GM18951 (cell line): ENCODE results near the gene KCNG1.

ENCODE experiments used
- POLR2A ChIP-seq: IDR thresholded peaks from 4 replicates; pipeline ENCODE4 v1.6.1; 2011; ENCODE audit warnings: mild to moderate bottlenecking; ENCODE audit not compliant: insufficient read length, insufficient read depth; ENCODE audit errors: extremely low read depth
- in situ Hi-C: fragments of 300-500 bp; cut with MboI; formaldehyde crosslinking; loops from one replicate; pipeline ENCODE4 v1.12.0; 2022; ENCODE audit warnings: low sequenced_read_pairs, mixed read lengths, inconsistent platforms; ENCODE audit not compliant: unreplicated experiment

Gene KCNG1

DNA sequence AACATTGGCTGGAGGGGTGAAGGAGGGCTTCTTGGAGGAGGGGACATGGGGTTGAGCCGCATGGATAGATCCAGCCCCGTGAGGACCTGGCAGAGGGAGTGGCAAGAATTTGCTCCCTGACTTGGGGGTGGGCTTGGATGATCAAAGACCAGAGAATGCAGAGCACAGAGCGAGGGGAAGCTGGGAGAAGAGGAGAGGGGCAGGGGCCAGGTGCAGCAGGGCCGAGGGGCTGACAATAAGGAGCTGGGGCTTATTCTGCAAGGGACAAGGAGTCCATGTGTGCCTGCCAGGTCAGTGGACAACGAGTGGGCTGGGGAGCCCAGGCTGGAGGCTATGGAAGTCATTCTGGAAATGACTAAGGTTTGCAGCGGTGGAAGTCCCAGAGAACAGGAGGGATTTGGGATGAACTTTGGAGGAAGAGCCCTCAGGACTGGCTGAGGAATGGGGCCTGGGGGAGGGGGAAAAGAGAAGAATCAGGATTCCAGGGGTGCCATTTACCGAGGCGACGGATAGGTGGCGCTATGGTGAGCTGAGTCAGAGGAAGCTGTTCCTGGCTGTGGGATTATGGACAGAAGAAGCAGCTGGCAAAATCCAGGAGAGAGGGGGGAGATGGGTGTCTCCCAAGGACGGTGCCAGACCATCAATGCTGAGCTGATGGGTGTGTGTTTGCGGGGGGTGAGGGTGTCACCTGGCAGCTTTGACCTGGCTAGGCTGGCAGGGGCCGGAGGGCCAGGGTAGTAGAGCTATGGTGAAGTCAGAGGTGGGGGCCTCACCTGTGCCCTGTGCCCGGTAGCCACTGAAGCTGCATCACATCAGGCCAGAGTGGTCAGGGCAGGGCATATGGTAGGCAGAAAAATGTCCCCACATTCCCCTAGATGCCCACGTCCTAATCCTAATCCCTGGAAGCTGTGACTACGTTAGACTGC, 7.8 kb downstream of the KCNG1 start:
- no peak for TF ChIP-seq POLR2A
- in situ Hi-C loops = no loop called here

DNA sequence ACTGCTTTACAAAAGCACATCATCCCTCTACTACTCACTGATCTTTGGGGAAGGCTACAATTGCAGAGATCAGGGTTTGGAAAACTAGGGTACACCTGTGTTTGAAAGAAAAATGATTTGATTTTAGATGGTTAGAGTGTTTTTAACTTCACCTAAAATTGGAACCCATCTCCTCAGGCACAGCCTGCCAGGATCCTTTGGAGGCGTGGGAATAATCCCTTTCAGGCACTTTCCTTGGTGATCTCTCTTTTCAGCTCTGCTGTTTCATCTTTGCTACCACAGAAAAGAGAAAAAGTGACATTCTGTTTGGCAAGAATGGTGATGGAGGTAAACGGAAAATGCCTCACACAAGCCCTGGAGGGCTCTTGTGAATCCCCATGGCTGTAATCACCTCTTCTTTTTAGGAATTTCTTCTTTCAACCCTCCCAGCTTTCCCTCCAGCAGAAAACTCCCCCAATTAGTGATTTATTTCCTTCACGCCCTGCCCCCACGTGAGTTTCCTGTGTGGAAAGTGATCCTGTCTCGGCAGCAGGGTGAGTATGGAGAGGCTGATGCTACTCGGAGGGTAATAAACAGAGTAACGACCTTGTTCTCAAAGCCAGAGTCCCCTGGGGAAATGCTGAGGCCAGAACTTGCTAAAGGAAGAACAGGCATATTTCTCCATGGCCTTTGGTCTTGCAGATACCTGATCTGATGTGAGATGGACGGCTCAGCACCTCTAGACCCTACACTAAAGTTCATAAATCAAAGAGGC, 9.2 kb downstream of the KCNG1 start:
- no peak for TF ChIP-seq POLR2A
- in situ Hi-C loops = no loop called here

DNA sequence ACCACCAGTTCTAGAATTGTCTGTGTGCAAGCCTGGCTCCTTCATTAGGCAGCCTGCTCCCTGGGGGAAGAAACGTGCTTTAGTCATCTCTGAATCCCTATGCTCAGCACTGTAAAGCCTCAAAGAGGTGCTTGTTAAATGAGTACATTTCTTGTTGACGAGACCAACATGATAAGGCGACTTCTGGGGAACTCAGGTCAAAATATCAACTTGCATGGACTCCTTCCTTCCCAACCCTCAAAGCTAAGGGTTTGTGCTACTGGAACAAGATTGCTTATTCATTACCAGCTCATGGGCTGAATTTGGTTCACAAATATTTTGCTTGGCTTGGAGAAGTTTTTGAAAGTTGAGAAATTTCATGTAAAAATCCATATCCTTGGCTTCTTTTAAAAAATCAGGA, 10.6 kb downstream of the KCNG1 start:
- in situ Hi-C loops = no loop called here
- TF ChIP-seq POLR2A = no peak

DNA sequence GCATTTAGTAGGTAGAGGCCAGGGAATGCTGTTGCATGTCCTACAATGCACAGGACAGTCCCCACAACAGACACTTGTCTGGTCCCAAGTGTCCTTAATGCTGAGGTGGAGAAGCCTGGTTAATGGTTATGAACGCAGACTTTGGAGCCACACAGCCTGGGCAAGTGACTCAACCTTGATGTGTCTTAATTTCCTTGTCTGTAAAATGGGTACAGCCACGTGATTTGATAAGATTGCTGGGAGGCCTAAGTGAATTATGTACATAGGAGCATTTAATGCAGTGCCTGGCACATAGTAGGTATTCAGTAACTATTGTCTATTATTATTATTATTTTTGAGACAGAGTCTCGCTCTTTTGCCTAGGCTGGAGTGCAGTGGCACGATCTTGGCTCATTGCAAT, 11.4 kb downstream of the KCNG1 start:
- in situ Hi-C loops = no loop called here
- no peak for TF ChIP-seq POLR2A

DNA sequence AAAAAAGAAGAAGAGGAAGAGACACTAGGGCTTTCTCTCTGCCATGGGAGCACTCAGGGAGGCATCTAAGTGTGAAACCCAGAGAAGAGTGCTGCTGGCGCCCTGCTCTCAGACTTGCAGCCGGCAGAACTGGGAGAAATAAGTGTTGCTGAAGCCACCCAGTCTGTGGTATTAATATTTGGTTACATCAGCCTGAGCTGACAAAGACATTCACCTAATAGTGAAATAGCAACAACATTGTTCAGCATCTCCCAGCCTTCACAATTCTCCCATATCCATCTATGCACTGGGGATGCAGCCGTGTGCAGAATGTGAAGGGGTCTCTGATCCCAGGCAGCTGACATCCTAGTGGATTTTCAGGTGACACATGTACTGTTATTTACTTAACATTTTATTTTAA, 12.0 kb downstream of the KCNG1 start:
- TF ChIP-seq POLR2A = no peak
- in situ Hi-C loops = no loop called here

- TF ChIP-seq POLR2A = no peak
- in situ Hi-C loops = no loop called here
These were observed 12.9 kb downstream of the KCNG1 start for GRCh38 chr20:51010043-51010365.

DNA sequence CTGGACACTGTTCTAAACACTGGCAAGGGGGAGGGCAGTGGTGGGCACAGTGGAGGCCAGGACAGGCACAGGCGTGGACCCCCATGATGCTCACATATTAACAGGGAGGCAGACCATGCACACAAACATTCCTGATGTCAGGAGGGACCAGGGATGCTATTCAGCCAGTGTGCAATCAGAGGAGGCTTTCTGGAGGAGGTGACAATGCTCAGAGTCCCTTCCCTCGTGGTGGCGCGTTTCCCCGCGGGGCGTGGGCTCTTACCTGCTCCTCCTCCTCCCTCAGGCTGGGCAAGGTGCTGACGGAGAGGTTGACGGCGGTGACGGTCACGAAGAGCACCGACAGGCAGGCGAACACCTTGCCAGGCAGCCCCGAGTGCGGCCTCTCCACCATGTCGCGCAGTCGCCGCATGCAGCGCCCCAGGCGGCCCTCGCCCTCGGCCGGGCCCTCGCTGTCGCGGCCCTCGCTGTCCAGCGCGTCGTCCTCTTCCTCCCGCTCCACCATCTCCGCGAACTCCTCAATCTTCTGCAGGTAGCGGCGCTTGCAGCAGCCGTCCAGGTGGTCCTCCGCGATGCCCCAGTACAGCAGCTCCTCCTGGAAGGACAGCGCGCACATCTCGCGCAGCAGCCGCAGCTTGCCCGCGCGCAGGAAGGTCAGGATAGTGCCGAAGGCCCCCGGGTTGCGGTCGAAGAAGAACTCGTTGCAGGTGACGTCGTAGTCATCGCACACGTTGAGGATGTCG, 13.4 kb downstream of the KCNG1 start:
- in situ Hi-C loops = no loop called here
- TF ChIP-seq POLR2A = no peak

GRCh38 chr20:51008718-51009117, 14.2 kb downstream of the KCNG1 start:
- no peak for TF ChIP-seq POLR2A
- in situ Hi-C loops = no loop called here

DNA sequence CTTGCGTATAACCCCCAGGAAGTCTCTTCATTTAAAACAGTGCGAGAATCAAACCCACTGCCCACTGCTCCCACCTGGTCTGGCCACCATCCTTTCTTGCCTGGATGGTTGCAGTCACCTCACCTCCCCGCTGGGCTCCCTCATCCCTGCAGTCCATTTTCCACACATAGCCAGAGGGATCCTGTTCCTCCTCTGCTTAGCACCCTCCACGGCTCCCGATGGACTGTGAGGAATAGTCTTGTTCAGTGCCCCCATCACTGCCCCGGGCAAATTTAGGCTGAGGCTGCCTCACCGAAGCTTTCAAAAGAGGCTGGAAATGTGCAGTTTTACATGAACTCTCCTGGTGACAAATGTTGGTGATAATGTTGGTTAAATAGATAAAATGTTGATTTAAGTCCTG, 17.7 kb downstream of the KCNG1 start:
- in situ Hi-C loops = no loop called here
- TF ChIP-seq POLR2A = no peak

DNA sequence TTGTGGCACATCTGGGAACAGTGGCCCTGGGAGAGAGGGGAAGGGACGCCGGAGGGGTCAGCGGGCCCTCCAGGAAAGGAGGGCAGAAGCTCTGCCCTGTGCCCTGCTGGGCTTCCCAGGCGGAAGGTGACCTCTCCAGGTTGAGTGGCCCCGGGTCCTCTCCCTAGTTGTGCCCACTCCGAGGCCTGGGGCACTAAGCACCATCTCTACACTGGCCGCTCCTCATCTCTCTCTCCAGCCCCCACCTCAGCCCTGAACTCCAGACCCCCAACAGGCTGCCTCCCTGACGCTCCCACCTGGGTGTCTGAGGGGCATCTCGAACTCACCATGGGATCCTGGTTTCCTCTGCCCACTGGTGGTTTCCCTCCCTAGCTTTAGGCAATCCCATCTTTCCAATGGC, 18.1 kb downstream of the KCNG1 start:
- in situ Hi-C loops = no loop called here
- TF ChIP-seq POLR2A = no peak

- TF ChIP-seq POLR2A = no peak
- in situ Hi-C loops = no loop called here
These were observed 18.6 kb downstream of the KCNG1 start for GRCh38 chr20:51004305-51004727.

DNA sequence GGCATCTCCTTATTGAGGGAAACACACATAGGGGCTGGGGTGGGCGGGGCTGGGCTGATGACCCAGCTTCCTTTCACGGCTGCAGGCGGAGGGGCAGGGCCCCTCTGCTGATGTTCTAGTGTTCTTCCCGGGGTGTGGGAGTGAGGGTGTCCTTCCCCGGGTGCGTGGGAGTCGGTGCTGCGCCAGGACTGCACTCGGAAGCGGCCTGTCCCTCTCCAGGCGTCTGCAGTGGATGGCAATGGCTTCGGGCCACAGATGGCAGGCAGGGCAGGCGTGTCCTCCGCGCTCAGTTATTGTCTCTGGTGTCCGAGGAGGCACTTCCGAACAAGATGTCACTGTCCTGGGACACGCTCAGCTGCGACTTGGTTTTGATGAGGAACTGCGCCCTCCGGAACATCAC, 19.2 kb downstream of the KCNG1 start:
- in situ Hi-C loops = no loop called here
- no peak for TF ChIP-seq POLR2A

DNA sequence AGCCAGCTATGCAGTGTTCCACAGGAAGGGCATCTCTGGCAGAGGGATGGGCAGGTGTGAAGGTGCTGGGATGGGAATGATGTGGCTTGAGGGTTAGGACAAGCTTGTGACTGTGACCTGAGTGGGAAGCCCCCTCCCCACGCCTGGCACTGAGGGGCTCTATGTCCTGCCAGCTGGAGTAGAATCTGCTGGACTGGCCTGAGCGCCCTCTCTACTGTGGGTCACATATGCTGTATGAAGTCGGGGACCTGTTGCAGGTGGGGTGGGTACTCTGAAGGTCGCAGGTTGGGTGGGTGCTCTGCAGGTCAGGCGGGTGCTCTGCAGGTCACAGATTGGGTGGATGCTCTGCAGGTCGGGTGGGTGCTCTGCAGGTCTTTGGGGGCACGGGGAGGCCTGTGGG, 20.3 kb downstream of the KCNG1 start:
- in situ Hi-C loops = no loop called here
- no peak for TF ChIP-seq POLR2A

DNA sequence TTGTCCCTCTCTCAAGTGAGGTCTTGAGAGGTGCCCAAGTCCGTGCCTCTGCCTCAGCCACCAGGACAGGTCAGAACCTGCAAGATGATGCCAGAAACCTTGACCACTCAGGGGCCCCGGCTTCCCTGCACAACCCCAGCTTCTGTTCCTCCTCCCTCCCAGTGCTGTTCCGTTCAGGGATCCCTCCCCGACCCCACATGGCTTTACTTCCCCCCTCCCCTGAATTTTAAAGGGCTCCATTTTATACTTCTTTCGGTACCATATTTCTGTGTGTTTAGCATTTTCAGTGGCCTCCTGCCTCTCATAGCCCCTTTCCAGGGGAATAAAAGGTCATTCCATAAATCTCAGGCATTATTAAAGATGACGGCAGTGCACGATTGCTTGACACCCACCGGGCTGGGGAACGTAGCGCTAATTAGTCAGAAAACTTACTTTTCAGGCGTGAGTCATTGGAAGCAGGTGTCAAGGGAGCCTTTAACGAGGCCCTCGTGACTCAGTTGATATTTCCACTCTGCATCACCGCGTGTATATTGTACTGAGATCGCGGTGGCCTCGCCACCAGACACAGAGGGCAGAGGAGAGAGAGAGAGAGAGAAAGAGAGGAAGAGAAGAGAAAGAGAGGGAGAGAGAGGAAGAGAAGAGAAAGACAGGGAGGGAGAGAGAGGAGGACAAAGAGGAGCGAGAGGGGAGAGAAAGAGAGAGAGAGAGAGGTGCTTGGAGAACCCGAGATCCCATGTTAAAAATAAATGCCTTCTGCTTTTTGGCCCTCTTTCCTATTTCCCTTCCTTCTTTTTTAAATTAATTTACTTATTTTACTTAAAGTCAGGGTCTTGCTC, 21.3 kb downstream of the KCNG1 start:
- TF ChIP-seq POLR2A = no peak
- in situ Hi-C loops = no loop called here
